Measurements from ENCODE around the gene NUDT22.

Gene NUDT22

GRCh38 chr11:64225608-64226506 lies at the start of gene NUDT22, which contains the start of gene TRPT1:
TSS of gene NUDT22 (plus strand) at chr11:64226274. CDS start at chr11:64226653, 379 bp downstream.
TSS of gene TRPT1 (minus strand) at chr11:64226186. CDS start at chr11:64225860, 326 bp downstream.
- peak; percentile 95 for DNase-seq

GRCh38 chr11:64176751-64177150 lies 49.3 kb upstream of the NUDT22 start:
- no peak for DNase-seq

GRCh38 chr11:64178203-64178602 lies 47.9 kb upstream of the NUDT22 start:
- DNase-seq, result no peak

GRCh38 chr11:64178951-64179639 lies 47.0 kb upstream of the NUDT22 start:
- DNase-seq, result no peak

GRCh38 chr11:64180891-64181290 lies 45.2 kb upstream of the NUDT22 start:
- DNase-seq, result peak; percentile 31

- DNase-seq, result peak; percentile 77
Observed at GRCh38 chr11:64181506-64182411, 44.3 kb upstream of the NUDT22 start.

GRCh38 chr11:64183890-64184289 lies 42.2 kb upstream of the NUDT22 start:
- DNase-seq, result no peak

- no peak for DNase-seq
Observed at GRCh38 chr11:64185175-64185692, 40.8 kb upstream of the NUDT22 start.

GRCh38 chr11:64185693-64186491 lies 40.2 kb upstream of the NUDT22 start, which contains the start of gene STIP1:
TSS of gene STIP1 (plus strand) at chr11:64186171. CDS start at chr11:64186262, 91 bp downstream.
- peak; percentile 100 for DNase-seq

- peak; percentile 39 for DNase-seq
Observed at GRCh38 chr11:64186492-64187165, 39.4 kb upstream of the NUDT22 start.

GRCh38 chr11:64192434-64192833 lies 33.6 kb upstream of the NUDT22 start:
- no peak for DNase-seq

GRCh38 chr11:64196626-64197025 lies 29.4 kb upstream of the NUDT22 start:
- DNase-seq, result no peak

GRCh38 chr11:64198511-64198910 lies 27.6 kb upstream of the NUDT22 start:
- no peak for DNase-seq

GRCh38 chr11:64201543-64201942 lies 24.5 kb upstream of the NUDT22 start:
- DNase-seq, result no peak

- no peak for DNase-seq
Observed at GRCh38 chr11:64202992-64203391, 23.1 kb upstream of the NUDT22 start.

- no peak for DNase-seq
Observed at GRCh38 chr11:64203421-64204079, 22.5 kb upstream of the NUDT22 start.

- no peak for DNase-seq
Observed at GRCh38 chr11:64204080-64204440, 22.0 kb upstream of the NUDT22 start.

GRCh38 chr11:64204464-64204989 lies 21.5 kb upstream of the NUDT22 start:
- peak; percentile 75 for DNase-seq

- DNase-seq, result no peak
Observed at GRCh38 chr11:64206457-64207255, 19.4 kb upstream of the NUDT22 start, which contains the start of gene FERMT3. TSS of gene FERMT3 (plus strand) at chr11:64206721. CDS start at chr11:64207365, 644 bp downstream.

Data from retina (tissue), 1 donor.